Measurements from ENCODE around the gene SPTBN1.

SPTBN1 gene

DNA sequence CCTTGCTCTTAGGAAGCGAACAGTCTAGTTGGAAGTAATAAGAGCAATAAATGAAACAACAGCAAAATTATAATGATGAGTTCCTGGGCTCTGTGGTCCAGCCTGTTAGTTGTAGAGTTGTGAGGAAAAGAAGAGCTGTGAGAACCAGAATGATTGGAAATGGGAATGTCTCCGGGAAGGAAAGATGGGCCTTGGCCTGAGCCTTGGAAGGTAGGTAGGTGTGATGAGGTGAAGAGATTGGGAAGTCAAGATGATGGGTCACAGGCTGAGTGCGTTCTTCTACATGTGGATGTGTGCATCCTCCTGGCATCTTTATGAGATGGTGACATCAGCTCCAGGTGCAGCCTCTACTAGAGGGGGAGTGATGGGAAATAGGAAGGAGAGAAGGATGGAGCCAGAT lies 152.1 kb downstream of the SPTBN1 start:
- no peak for ATAC-seq

DNA sequence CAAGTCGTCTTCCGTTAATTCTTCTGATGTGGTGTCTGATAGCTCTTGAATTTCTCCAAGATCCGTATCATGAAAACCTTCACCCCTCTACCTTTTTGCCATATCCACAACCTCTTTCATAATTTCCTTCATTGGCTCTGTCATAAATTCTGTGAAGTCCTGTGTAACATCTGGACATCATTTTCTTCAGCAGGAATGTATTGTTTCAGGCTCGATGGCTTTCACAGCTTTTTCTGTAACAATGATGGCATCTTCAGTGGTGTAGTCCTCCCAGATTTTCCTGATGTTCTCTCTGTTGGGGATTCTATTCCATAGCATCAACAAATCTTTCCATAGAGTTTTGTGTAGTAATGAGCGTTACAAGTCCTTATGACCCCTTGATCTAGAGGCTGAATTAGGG lies 153.1 kb downstream of the SPTBN1 start:
- ATAC-seq: no peak
- TF ChIP-seq ZNF70 (CRISPR knock-in tag; IDR thresholded peaks at IDR 0.05): no peak
- no peak for TF ChIP-seq ARNTL (CRISPR knock-in tag; IDR thresholded peaks at IDR 0.05; ENCODE audit: borderline replicate concordance, low read depth)
- no peak for TF ChIP-seq BACH2 (CRISPR knock-in tag; IDR thresholded peaks at IDR 0.05; ENCODE audit: borderline replicate concordance)
- TF ChIP-seq, protein P1, sequence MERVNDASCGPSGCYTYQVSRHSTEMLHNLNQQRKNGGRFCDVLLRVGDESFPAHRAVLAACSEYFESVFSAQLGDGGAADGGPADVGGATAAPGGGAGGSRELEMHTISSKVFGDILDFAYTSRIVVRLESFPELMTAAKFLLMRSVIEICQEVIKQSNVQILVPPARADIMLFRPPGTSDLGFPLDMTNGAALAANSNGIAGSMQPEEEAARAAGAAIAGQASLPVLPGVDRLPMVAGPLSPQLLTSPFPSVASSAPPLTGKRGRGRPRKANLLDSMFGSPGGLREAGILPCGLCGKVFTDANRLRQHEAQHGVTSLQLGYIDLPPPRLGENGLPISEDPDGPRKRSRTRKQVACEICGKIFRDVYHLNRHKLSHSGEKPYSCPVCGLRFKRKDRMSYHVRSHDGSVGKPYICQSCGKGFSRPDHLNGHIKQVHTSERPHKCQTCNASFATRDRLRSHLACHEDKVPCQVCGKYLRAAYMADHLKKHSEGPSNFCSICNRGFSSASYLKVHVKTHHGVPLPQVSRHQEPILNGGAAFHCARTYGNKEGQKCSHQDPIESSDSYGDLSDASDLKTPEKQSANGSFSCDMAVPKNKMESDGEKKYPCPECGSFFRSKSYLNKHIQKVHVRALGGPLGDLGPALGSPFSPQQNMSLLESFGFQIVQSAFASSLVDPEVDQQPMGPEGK (CRISPR knock-in tag; IDR thresholded peaks at IDR 0.05; ENCODE audit: borderline replicate concordance): no peak
- TF ChIP-seq TCF4 (CRISPR knock-in tag; IDR thresholded peaks at IDR 0.05; ENCODE audit: borderline replicate concordance): no peak
- TF ChIP-seq ZFP3 (CRISPR knock-in tag; IDR thresholded peaks at IDR 0.05): no peak
- TF ChIP-seq, protein P2, sequence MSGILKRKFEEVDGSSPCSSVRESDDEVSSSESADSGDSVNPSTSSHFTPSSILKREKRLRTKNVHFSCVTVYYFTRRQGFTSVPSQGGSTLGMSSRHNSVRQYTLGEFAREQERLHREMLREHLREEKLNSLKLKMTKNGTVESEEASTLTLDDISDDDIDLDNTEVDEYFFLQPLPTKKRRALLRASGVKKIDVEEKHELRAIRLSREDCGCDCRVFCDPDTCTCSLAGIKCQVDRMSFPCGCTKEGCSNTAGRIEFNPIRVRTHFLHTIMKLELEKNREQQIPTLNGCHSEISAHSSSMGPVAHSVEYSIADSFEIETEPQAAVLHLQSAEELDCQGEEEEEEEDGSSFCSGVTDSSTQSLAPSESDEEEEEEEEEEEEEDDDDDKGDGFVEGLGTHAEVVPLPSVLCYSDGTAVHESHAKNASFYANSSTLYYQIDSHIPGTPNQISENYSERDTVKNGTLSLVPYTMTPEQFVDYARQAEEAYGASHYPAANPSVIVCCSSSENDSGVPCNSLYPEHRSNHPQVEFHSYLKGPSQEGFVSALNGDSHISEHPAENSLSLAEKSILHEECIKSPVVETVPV (CRISPR knock-in tag; IDR thresholded peaks at IDR 0.05): no peak
- TF ChIP-seq SNAI2 (CRISPR knock-in tag; IDR thresholded peaks at IDR 0.05): no peak
- TF ChIP-seq GLIS3 (CRISPR knock-in tag; IDR thresholded peaks at IDR 0.05): no peak
- no peak for TF ChIP-seq ZNF565 (CRISPR knock-in tag; conservative IDR thresholded peaks at IDR 0.05; ENCODE audit: low read depth)
- TF ChIP-seq, protein P3, sequence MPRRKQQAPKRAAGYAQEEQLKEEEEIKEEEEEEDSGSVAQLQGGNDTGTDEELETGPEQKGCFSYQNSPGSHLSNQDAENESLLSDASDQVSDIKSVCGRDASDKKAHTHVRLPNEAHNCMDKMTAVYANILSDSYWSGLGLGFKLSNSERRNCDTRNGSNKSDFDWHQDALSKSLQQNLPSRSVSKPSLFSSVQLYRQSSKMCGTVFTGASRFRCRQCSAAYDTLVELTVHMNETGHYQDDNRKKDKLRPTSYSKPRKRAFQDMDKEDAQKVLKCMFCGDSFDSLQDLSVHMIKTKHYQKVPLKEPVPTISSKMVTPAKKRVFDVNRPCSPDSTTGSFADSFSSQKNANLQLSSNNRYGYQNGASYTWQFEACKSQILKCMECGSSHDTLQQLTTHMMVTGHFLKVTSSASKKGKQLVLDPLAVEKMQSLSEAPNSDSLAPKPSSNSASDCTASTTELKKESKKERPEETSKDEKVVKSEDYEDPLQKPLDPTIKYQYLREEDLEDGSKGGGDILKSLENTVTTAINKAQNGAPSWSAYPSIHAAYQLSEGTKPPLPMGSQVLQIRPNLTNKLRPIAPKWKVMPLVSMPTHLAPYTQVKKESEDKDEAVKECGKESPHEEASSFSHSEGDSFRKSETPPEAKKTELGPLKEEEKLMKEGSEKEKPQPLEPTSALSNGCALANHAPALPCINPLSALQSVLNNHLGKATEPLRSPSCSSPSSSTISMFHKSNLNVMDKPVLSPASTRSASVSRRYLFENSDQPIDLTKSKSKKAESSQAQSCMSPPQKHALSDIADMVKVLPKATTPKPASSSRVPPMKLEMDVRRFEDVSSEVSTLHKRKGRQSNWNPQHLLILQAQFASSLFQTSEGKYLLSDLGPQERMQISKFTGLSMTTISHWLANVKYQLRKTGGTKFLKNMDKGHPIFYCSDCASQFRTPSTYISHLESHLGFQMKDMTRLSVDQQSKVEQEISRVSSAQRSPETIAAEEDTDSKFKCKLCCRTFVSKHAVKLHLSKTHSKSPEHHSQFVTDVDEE (CRISPR knock-in tag; IDR thresholded peaks at IDR 0.05): no peak
- TF ChIP-seq OSR1 (CRISPR knock-in tag; IDR thresholded peaks at IDR 0.05): no peak

More for the DNA sequence above, 152.1 kb downstream of the SPTBN1 start:
- TF ChIP-seq BACH2 (CRISPR knock-in tag; IDR thresholded peaks at IDR 0.05; ENCODE audit: borderline replicate concordance) (no peak), ARNTL (CRISPR knock-in tag; IDR thresholded peaks at IDR 0.05; ENCODE audit: borderline replicate concordance, low read depth) (no peak), TOX (CRISPR knock-in tag; IDR thresholded peaks at IDR 0.05; ENCODE audit: borderline replicate concordance) (no peak), SNAI2 (CRISPR knock-in tag; IDR thresholded peaks at IDR 0.05) (no peak), ZFP3 (CRISPR knock-in tag; IDR thresholded peaks at IDR 0.05) (no peak), TCF4 (CRISPR knock-in tag; IDR thresholded peaks at IDR 0.05; ENCODE audit: borderline replicate concordance) (no peak), ZC3H10 (CRISPR knock-in tag; IDR thresholded peaks at IDR 0.05) (no peak), OSR1 (CRISPR knock-in tag; IDR thresholded peaks at IDR 0.05) (no peak), PPARA (CRISPR knock-in tag; IDR thresholded peaks at IDR 0.05; ENCODE audit: borderline replicate concordance) (no peak), RARB (CRISPR knock-in tag; IDR thresholded peaks at IDR 0.05) (no peak), ESRRG (CRISPR knock-in tag; IDR thresholded peaks at IDR 0.05) (no peak), GLIS3 (CRISPR knock-in tag; IDR thresholded peaks at IDR 0.05) (no peak), CSDC2 (CRISPR knock-in tag; IDR thresholded peaks at IDR 0.05) (no peak), ZNF70 (CRISPR knock-in tag; IDR thresholded peaks at IDR 0.05) (no peak)
- TF ChIP-seq, protein P4, sequence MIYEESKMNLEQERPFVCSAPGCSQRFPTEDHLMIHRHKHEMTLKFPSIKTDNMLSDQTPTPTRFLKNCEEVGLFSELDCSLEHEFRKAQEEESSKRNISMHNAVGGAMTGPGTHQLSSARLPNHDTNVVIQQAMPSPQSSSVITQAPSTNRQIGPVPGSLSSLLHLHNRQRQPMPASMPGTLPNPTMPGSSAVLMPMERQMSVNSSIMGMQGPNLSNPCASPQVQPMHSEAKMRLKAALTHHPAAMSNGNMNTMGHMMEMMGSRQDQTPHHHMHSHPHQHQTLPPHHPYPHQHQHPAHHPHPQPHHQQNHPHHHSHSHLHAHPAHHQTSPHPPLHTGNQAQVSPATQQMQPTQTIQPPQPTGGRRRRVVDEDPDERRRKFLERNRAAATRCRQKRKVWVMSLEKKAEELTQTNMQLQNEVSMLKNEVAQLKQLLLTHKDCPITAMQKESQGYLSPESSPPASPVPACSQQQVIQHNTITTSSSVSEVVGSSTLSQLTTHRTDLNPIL (CRISPR knock-in tag; IDR thresholded peaks at IDR 0.05; ENCODE audit: low read depth): no peak
- TF ChIP-seq, protein P2 (CRISPR knock-in tag; IDR thresholded peaks at IDR 0.05): no peak
- TF ChIP-seq, protein P1 (CRISPR knock-in tag; IDR thresholded peaks at IDR 0.05; ENCODE audit: borderline replicate concordance): no peak
